MM.1S (cell line): ENCODE data around the gene EBF3.

ENCODE experiments used
- CTCF ChIP-seq: fragments of 300-600 bp; sonication (generic); IDR thresholded peaks from 2 replicates; pipeline ENCODE4 v1.5.1; 2016; ENCODE audit warnings: antibody characterized with exemption, low read length, mixed read lengths
- EZH2 ChIP-seq: fragments of 300-600 bp; sonication (generic); optimal IDR thresholded peaks from 2 replicates; pipeline ENCODE3; 2017; ENCODE audit warnings: low read depth, mild to moderate bottlenecking, antibody characterized with exemption, low read length, mixed read lengths

DNA sequence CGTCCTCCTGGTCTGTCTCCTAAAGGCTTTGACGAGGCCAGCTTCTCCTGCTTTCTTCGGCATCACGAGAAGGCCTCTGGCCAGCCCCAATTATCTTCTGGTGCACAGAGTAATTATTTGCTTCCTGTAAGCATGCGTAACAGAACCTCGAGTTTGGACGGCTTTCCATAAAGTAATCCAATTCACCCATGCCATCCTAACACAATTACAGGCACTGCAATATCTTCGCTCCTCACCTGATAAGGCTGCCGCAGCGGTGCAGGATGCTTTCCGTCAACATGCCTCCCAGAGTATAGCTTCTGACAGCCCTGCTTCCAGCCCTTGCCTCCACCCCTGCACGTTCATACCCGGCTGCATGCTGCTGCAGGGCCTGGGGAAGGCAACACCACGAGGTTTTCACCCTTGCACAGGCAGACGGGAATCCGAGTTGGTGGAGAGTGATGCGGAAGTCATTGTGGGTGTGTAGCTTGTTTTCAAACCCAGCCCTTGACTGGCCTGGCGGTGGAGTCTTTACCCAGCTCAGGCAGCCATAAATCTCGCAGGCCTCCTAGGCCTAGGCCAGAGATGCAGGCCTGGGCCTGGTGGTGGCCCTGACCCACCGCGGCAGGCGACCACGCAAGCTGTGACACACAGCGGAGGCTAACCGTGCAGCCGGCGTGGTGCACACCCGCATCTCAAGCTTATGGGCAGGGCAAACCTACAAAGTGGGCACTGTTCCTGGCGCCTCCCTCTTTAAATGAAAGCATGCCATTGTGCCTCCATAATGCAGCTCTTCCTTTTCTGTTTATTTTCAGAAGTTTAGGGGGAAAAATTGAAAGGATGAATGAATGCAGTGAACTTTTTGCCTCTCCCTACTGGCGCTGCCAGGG is 12.7 kb downstream of the EBF3 start:
- TF ChIP-seq CTCF (no peak), EZH2 (no peak)
